ENCODE results near the gene SF3B1.
"Not testable (repeated sequence)": the region's sequence is repeated elsewhere in the genome, so short reads cannot be mapped to it uniquely, and the experiment has no call there.

DNA sequence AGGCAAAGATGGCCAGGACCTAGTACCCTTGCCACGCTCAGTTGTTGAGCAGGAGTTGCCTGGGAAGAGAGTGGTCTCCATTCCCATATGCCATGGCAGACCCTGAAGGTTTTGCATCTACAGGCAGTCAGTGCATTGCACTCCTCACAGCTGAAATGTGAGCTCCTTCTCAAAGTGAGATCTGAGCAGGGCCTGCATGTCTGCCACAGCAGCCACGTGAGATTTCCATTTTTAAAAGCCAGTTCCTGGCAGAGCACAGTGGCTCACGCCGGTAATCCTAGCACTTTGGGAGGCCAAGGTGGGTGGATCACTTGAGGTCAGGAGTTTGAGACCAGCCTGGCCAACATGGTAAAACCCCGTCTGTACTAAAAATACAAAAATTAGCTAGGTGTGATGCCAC, 90.9 kb downstream of the SF3B1 start:
- TF ChIP-seq, protein P1, sequence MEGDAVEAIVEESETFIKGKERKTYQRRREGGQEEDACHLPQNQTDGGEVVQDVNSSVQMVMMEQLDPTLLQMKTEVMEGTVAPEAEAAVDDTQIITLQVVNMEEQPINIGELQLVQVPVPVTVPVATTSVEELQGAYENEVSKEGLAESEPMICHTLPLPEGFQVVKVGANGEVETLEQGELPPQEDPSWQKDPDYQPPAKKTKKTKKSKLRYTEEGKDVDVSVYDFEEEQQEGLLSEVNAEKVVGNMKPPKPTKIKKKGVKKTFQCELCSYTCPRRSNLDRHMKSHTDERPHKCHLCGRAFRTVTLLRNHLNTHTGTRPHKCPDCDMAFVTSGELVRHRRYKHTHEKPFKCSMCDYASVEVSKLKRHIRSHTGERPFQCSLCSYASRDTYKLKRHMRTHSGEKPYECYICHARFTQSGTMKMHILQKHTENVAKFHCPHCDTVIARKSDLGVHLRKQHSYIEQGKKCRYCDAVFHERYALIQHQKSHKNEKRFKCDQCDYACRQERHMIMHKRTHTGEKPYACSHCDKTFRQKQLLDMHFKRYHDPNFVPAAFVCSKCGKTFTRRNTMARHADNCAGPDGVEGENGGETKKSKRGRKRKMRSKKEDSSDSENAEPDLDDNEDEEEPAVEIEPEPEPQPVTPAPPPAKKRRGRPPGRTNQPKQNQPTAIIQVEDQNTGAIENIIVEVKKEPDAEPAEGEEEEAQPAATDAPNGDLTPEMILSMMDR (IDR thresholded peaks at IDR 0.05), result not testable (repeated sequence)
- TF ChIP-seq EZH2 (IDR thresholded peaks at IDR 0.05; ENCODE audit: borderline replicate concordance, insufficient read depth, low read depth, low read length, poor library complexity, severe bottlenecking), result not testable (repeated sequence)
